Neuronal stem cell (in vitro differentiated cells): ENCODE measurements around the gene TMEM129.

Experiments used
- DNase-seq: peaks from one replicate; pipeline ENCODE4 v3.0.0-alpha.2; 2013; ENCODE audit warnings: low spot score
- H2AFZ ChIP-seq: one replicate; pipeline ENCODE4 v1.6.1; 2013; ENCODE audit warnings: mild to moderate bottlenecking, low read length, inconsistent platforms
- H2AK5ac ChIP-seq: 2 replicates; pipeline ENCODE4 v1.6.1; 2013; ENCODE audit warnings: low read depth, mild to moderate bottlenecking, inconsistent platforms, low read length, moderate library complexity, mixed read lengths
- H2BK120ac ChIP-seq: 2 replicates; pipeline ENCODE4 v1.6.1; 2013; ENCODE audit warnings: low read depth, mild to moderate bottlenecking, inconsistent platforms, low read length, moderate library complexity, mixed read lengths
- H2BK12ac ChIP-seq: one replicate; pipeline ENCODE4 v1.6.1; 2013; ENCODE audit warnings: low read length, inconsistent platforms
- H2BK15ac ChIP-seq: 2 replicates; pipeline ENCODE4 v1.6.1; 2013; ENCODE audit warnings: mild to moderate bottlenecking, low read length, inconsistent platforms, mixed read lengths
- H2BK5ac ChIP-seq: one replicate; pipeline ENCODE4 v1.6.1; 2013; ENCODE audit warnings: inconsistent platforms, mild to moderate bottlenecking, low read length, moderate library complexity
- H3K14ac ChIP-seq: one replicate; pipeline ENCODE4 v1.6.1; 2013; ENCODE audit warnings: low read length, inconsistent platforms
- H3K18ac ChIP-seq: 2 replicates; pipeline ENCODE4 v1.6.1; 2013; ENCODE audit warnings: low read length, inconsistent platforms
- H3K23ac ChIP-seq: 2 replicates; pipeline ENCODE4 v1.6.1; 2013; ENCODE audit warnings: low read depth, mild to moderate bottlenecking, mixed read lengths, low read length, inconsistent platforms; ENCODE audit not compliant: poor library complexity
- H3K27ac ChIP-seq: replicated peaks from 3 replicates; pipeline ENCODE4 v1.5.1; 2013; ENCODE audit warnings: low read length, inconsistent platforms
- H3K27me3 ChIP-seq, 3 experiments: 2 replicates each; pipeline ENCODE4 v1.6.1; 2013; ENCODE audit warnings: low read length in 3 of 3, mild to moderate bottlenecking in 2 of 3, inconsistent platforms in 1 of 3, low read depth in 1 of 3, mixed read lengths in 1 of 3, moderate library complexity in 1 of 3; ENCODE audit not compliant: control insufficient read depth in 3 of 3, insufficient read depth in 3 of 3
- H3K36me3 ChIP-seq, 2 donors: replicated peaks in 1 of 2; 2 replicates each; pipeline ENCODE4 v1.6.1; 2013; ENCODE audit warnings: low read length in 2 of 2; ENCODE audit not compliant: control insufficient read depth in 2 of 2, insufficient read depth in 2 of 2
- H3K4ac ChIP-seq: 2 replicates; pipeline ENCODE4 v1.6.1; 2013; ENCODE audit warnings: inconsistent platforms, mild to moderate bottlenecking, low read length, moderate library complexity
- H3K4me1 ChIP-seq, 2 donors: 1 replicate in 1 of 2; 2 replicates in 1 of 2; pipeline ENCODE4 v1.6.1; 2013; ENCODE audit warnings: low read length in 2 of 2, low read depth in 1 of 2; ENCODE audit not compliant: control insufficient read depth in 2 of 2, insufficient read depth in 1 of 2
- H3K4me2 ChIP-seq: one replicate; pipeline ENCODE4 v1.6.1; 2013; ENCODE audit warnings: mild to moderate bottlenecking, low read length, inconsistent platforms; ENCODE audit not compliant: insufficient read depth, poor library complexity, severe bottlenecking
- H3K4me3 ChIP-seq, 2 donors: 2 replicates each; pipeline ENCODE4 v1.5.1; 2013; ENCODE audit warnings: low read length in 2 of 2, mild to moderate bottlenecking in 2 of 2, inconsistent platforms in 1 of 2, moderate library complexity in 1 of 2
- H3K79me1 ChIP-seq: one replicate; pipeline ENCODE4 v1.6.1; 2013; ENCODE audit warnings: low read depth, mild to moderate bottlenecking, inconsistent platforms, low read length, moderate library complexity
- H3K9ac ChIP-seq: one replicate; pipeline ENCODE4 v1.6.1; 2013; ENCODE audit warnings: mild to moderate bottlenecking, low read depth, low read length, inconsistent platforms; ENCODE audit not compliant: poor library complexity
- H3K9me3 ChIP-seq, 2 donors: replicated peaks in 1 of 2; 2 replicates each; pipeline versions ENCODE3 to v1.6.1; 2013; ENCODE audit warnings: low read length in 2 of 2, mild to moderate bottlenecking in 2 of 2, inconsistent platforms in 1 of 2, low read depth in 1 of 2, mixed read lengths in 1 of 2, moderate library complexity in 1 of 2; ENCODE audit not compliant: control insufficient read depth in 2 of 2, insufficient read depth in 1 of 2
- H4K8ac ChIP-seq: one replicate; pipeline ENCODE4 v1.6.1; 2013; ENCODE audit warnings: low read depth, mild to moderate bottlenecking, inconsistent platforms, low read length, moderate library complexity
- H4K91ac ChIP-seq: one replicate; pipeline ENCODE4 v1.6.1; 2013; ENCODE audit warnings: low read length, low read depth, mild to moderate bottlenecking, inconsistent platforms; ENCODE audit not compliant: poor library complexity
- WGBS, 2 donors: extraction: QIAGEN DNeasy Blood & Tissue Kit; methylation state at CpG; one replicate each; pipeline ENCODE4 v1.1.7; 2013; ENCODE audit warnings: missing lambda C conversion rate in 2 of 2, mixed read lengths in 1 of 2; ENCODE audit not compliant: insufficient read length in 2 of 2, insufficient replicate concordance in 1 of 2; ENCODE audit errors: extremely low coverage in 2 of 2; 5-methylcytosine and 5-hydroxymethylcytosine counted together

The TMEM129 gene

DNA sequence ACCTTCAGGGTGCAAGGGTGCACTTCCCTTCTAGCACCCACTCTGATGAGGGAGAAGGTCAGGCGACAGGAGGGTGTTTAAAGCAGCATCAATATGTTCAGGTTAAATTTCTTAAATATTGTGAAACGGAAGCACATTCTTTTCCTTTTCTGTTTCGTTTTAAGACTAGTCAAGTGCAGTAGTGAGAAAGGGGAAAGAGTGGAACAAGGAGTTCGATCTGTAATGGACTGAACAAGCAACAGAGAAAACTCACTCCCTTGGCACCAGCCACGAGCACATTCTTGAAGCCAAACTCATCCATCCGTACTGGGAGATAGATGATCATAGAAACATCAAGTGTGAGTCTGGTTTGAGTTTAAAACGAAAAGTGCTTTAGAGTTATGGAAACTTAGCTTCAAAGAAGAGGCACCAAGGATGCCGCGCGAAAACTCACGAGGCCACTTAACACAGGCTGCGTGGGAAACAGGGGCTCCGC is 37.8 kb downstream of the TMEM129 start:
- Histone ChIP-seq H3K36me3 (no peaks in the 10 kb centered on the region), H3K9ac (no peak overlapping the region), H2AFZ (peak overlapping the region; percentile 94), H3K27me3 (peaks cover 0 to 17% (median 14%) of the 10 kb centered on the region in 3 experiments), H3K4ac (no peak overlapping the region), H4K8ac (no peak overlapping the region), H2BK5ac (no peak overlapping the region), H4K91ac (no peak overlapping the region), H3K4me2 (peak overlapping the region; percentile 85), H2AK5ac (no peak overlapping the region), H3K79me1 (peaks cover 3% of the 10 kb centered on the region), H3K27ac (no peak overlapping the region), H2BK120ac (no peak overlapping the region), H3K14ac (no peak overlapping the region), H3K18ac (peak overlapping the region; percentile 93), H3K4me1 (peaks cover 0 to 2% of the 10 kb centered on the region in 2 donors), H3K4me3 (peak overlapping the region; percentile 46 to 79), H3K23ac (peak overlapping the region; percentile 94), H2BK12ac (no peak overlapping the region), H2BK15ac (no peak overlapping the region), H3K9me3 (peaks cover 1 to 3% of the 10 kb centered on the region in 2 donors)
- DNase-seq: no peak
- no CpG with 5 or more reads among the region's 13 CpGs for WGBS, 2 donors

DNA sequence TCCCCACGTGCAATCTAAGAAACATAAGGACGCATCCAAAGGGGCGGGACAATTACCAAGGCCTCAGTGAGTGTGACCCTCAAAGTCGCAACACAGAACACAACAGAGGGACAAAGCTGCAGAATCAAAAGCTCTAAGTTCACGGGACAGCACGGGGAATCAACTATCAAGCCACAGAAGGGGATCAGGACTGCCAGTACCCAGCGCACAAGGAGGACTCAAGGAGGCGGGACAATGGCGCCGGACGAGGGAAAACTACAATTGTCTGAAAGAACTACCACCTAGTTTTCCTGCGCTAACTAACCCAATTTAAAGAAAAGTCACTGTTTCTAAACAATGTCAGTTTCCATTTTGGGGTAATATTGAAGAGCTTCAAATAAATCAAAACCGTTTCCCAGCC is 38.3 kb downstream of the TMEM129 start:
- Histone ChIP-seq H4K8ac (no peak overlapping the region), H3K79me1 (peaks cover 3% of the 10 kb centered on the region), H2BK5ac (no peak overlapping the region), H4K91ac (no peak overlapping the region), H2BK12ac (no peak overlapping the region), H3K27me3 (peaks cover 0 to 17% (median 14%) of the 10 kb centered on the region in 3 experiments), H3K4me3 (no peak overlapping the region), H3K9ac (no peak overlapping the region), H3K18ac (no peak overlapping the region), H3K4ac (no peak overlapping the region), H2AFZ (no peak overlapping the region), H3K23ac (no peak overlapping the region), H3K4me2 (no peak overlapping the region), H3K27ac (no peak overlapping the region), H2AK5ac (no peak overlapping the region), H3K4me1 (peaks cover 0 to 2% of the 10 kb centered on the region in 2 donors), H2BK120ac (no peak overlapping the region), H3K9me3 (peaks cover 1 to 3% of the 10 kb centered on the region in 2 donors), H3K14ac (no peak overlapping the region), H3K36me3 (no peaks in the 10 kb centered on the region), H2BK15ac (no peak overlapping the region)
- WGBS, 2 donors: no CpG with 5 or more reads among the region's 13 CpGs
- no peak for DNase-seq

DNA sequence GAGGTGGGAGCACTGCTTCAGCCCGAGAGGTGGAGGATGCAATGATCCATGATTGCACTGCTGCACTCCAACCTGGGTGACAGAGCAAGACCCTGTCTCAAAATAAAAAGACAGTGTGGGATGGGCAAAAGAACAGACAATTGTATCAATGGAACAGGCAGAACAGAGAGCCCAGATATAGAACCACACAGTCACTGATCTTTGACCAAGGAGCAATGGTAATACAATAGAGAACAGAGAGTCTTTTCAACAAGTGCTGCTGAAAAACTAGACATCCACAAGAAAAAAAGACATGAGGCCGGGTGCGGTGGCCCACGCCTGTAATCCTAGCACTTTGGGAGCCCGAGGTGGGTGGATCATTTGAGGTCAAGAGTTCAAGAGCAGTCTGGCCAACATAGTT is 42.9 kb downstream of the TMEM129 start:
- Histone ChIP-seq H3K9ac (no peak overlapping the region), H3K14ac (no peak overlapping the region), H4K8ac (no peak overlapping the region), H3K36me3 (no peaks in the 10 kb centered on the region), H3K9me3 (peaks cover 0 to 3% of the 10 kb centered on the region in 2 donors), H3K4me2 (no peak overlapping the region), H3K79me1 (peaks cover 6% of the 10 kb centered on the region), H3K4ac (no peak overlapping the region), H3K27ac (no peak overlapping the region), H2AK5ac (no peak overlapping the region), H4K91ac (no peak overlapping the region), H2BK5ac (no peak overlapping the region), H3K27me3 (peaks cover 0 to 33% (median 6%) of the 10 kb centered on the region in 3 experiments), H2BK120ac (no peak overlapping the region), H2BK15ac (no peak overlapping the region), H3K18ac (no peak overlapping the region), H2BK12ac (no peak overlapping the region), H3K4me3 (no peak overlapping the region), H2AFZ (no peak overlapping the region), H3K23ac (no peak overlapping the region), H3K4me1 (peaks cover 4 to 5% of the 10 kb centered on the region in 2 donors)
- no peak for DNase-seq
- WGBS, 2 donors: no CpG with 5 or more reads among the region's 5 CpGs

DNA sequence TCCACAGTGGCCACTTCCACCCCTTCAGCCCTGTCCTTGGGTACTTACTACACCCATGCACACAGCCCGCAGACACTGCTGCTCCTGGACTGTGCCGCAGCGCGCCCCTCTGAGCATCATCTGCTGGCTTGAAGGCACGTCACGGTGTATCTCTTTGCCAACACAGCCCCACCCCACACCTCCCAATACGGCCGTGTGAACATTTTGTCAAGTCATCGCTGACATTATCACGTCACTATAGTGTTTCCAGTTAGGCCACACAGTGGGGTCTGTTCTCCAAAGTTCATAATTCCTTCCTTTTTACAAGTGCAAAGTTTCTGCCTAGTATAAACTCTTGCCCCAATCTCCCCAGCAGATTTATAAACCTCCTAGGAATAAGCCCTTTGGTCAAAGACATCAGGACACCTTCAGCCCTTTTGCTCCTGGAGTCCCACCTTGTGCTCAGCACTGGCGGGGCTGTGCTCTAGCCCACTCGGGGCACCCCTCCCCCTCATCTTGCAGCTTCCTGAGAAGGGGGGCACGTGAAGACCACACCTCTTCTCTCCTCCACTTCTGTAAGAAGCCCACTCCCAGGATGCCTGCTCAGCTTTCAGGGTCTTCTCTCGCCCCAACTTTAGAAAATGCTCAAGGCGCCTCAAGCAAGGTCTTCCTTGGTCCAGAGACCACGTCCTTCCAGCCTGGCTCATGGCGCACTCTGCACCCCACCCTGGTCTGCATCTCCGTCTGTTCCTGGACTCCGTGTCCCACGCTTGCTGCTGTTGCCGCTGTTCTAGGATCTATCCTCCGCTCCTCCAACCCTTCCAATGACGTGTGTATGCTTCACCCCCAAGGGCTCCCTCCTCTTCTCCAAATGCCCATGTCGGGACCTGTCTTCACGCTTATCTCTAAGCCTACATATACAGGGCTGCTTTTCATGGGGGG is 44.3 kb downstream of the TMEM129 start:
- Histone ChIP-seq H3K4me1 (peaks cover 4 to 5% of the 10 kb centered on the region in 2 donors), H3K27me3 (peaks cover 0 to 24% (median 0%) of the 10 kb centered on the region in 3 experiments), H3K4ac (no peak overlapping the region), H3K14ac (peak overlapping the region; percentile 71), H2BK15ac (no peak overlapping the region), H3K36me3 (no peaks in the 10 kb centered on the region), H3K18ac (peak overlapping the region; percentile 71), H3K9me3 (peaks cover 0 to 3% of the 10 kb centered on the region in 2 donors), H3K23ac (peak overlapping the region; percentile 1), H3K79me1 (peaks cover 6% of the 10 kb centered on the region), H4K8ac (no peak overlapping the region), H4K91ac (no peak overlapping the region), H2BK12ac (no peak overlapping the region), H2BK5ac (no peak overlapping the region), H3K4me3 (no peak overlapping the region), H2BK120ac (no peak overlapping the region), H3K4me2 (no peak overlapping the region), H3K27ac (no peak overlapping the region), H2AK5ac (no peak overlapping the region), H2AFZ (no peak overlapping the region), H3K9ac (no peak overlapping the region)
- no CpG with 5 or more reads among the region's 25 CpGs for WGBS, 2 donors
- no peak for DNase-seq
